NCI-H345 treated with DMSO at 0.1 percent for 48 hours (cell line): ENCODE measurements around the gene PIK3R1.
"Not testable (repeated sequence)": the region's sequence is repeated elsewhere in the genome, so short reads cannot be mapped to it uniquely, and the experiment has no call there.

ENCODE experiments used
- DNase-seq: peaks from one replicate; lab custom pipeline; 2025; ENCODE audit not compliant: unreplicated experiment; lab: John Stamatoyannopoulos, UW

PIK3R1 gene

GRCh38 chr5:68225911-68226545 is 10.5 kb downstream of the PIK3R1 start:
- no peak for DNase-seq

- no peak for DNase-seq
Measured at GRCh38 chr5:68226546-68227073, 11.1 kb downstream of the PIK3R1 start.

- DNase-seq: no peak
Measured at GRCh38 chr5:68227532-68228160, 12.1 kb downstream of the PIK3R1 start.

- DNase-seq: no peak
Measured at GRCh38 chr5:68229416-68229815, 13.9 kb downstream of the PIK3R1 start.

- no peak for DNase-seq
Measured at GRCh38 chr5:68230285-68230684, 14.7 kb downstream of the PIK3R1 start.

- no peak for DNase-seq
Measured at GRCh38 chr5:68231414-68232076, 16.0 kb downstream of the PIK3R1 start.

- no peak for DNase-seq
Measured at GRCh38 chr5:68232277-68232676, 16.7 kb downstream of the PIK3R1 start.

- DNase-seq: no peak
Measured at GRCh38 chr5:68233075-68233474, 17.5 kb downstream of the PIK3R1 start.

- DNase-seq: not testable (repeated sequence)
Measured at GRCh38 chr5:68235229-68235628, 19.7 kb downstream of the PIK3R1 start.

GRCh38 chr5:68237715-68238114 is 22.2 kb downstream of the PIK3R1 start:
- DNase-seq: no peak

GRCh38 chr5:68239487-68239886 is 23.9 kb downstream of the PIK3R1 start:
- DNase-seq: no peak

- no peak for DNase-seq
Measured at GRCh38 chr5:68240202-68240601, 24.6 kb downstream of the PIK3R1 start.

- no peak for DNase-seq
Measured at GRCh38 chr5:68240771-68241170, 25.2 kb downstream of the PIK3R1 start.

- no peak for DNase-seq
Measured at GRCh38 chr5:68242743-68243142, 27.2 kb downstream of the PIK3R1 start.

GRCh38 chr5:68243251-68243650 is 27.7 kb downstream of the PIK3R1 start:
- no peak for DNase-seq

GRCh38 chr5:68243681-68244080 is 28.1 kb downstream of the PIK3R1 start:
- DNase-seq: no peak

- no peak for DNase-seq
Measured at GRCh38 chr5:68245319-68245718, 29.8 kb downstream of the PIK3R1 start.

GRCh38 chr5:68246802-68247201 is 31.2 kb downstream of the PIK3R1 start:
- no peak for DNase-seq

GRCh38 chr5:68247627-68248026 is 32.1 kb downstream of the PIK3R1 start:
- DNase-seq: no peak

GRCh38 chr5:68248896-68249295 is 33.3 kb downstream of the PIK3R1 start:
- DNase-seq: no peak

- no peak for DNase-seq
Measured at GRCh38 chr5:68249520-68249919, 34.0 kb downstream of the PIK3R1 start.

GRCh38 chr5:68250661-68251298 is 35.2 kb downstream of the PIK3R1 start:
- no peak for DNase-seq
